GM12878 (cell line): ENCODE measurements around the gene JDP2. TPM values are rescaled to one million over a fixed set of nuclear protein-coding genes. Genes with fewer than 3 reads are reported as not detected.

Source experiments
- ATAC-seq: fragments of 200-7000 bp; cut with Tn5 transposase; 3 replicates; pipeline ENCODE4 v1.9.1; 2020; ENCODE audit warnings: mild to moderate bottlenecking, moderate library complexity
- BruUV-seq: library from RNA; stranded (reverse); fragments of 400-500 nt; replicated peaks from 2 replicates; lab custom pipeline; 2021; lab: Mats Ljungman, UMichigan
- CTCF ChIA-PET: fragments of 300-600 bp; sonication (Branson Sonifier 250); formaldehyde crosslinking; extraction: SDS; loops from one replicate; lab custom pipeline; 2021; ENCODE audit warnings: inconsistent platforms; lab: Yijun Ruan, JAX
- POLR2A ChIA-PET: fragments of 350-600 bp; formaldehyde crosslinking; extraction: SDS; loops from one replicate; lab custom pipeline; 2021; ENCODE audit warnings: inconsistent platforms; lab: Charles Lee
- RAD21 ChIA-PET: fragments of 300-600 bp; sonication (Branson Sonifier 250); formaldehyde crosslinking; loops from one replicate; lab custom pipeline; 2023; ENCODE audit warnings: antibody characterized with exemption; ENCODE audit not compliant: unreplicated experiment; lab: Charles Lee
- SMC1A ChIA-PET: fragments of 300-600 bp; sonication (Branson Sonifier 250); formaldehyde crosslinking; loops from one replicate; lab custom pipeline; 2023; ENCODE audit not compliant: unreplicated experiment, uncharacterized antibody; lab: Charles Lee
- DNase-seq: peaks from one replicate; pipeline ENCODE4 v3.0.0-alpha.2; 2011; ENCODE audit warnings: low read depth, low spot score
- FAIRE-seq: peaks from 3 replicates; lab custom pipeline; 2011; peaks lifted over from hg19 to GRCh38; lab: Jason Lieb, UNC
- H2AFZ ChIP-seq: 2 replicates; pipeline ENCODE4 v1.6.0; 2011; ENCODE audit warnings: low read depth, low read length, control low read depth; ENCODE audit not compliant: control insufficient read depth
- H3K27ac ChIP-seq: 2 replicates; pipeline ENCODE4 v1.5.1; 2011; ENCODE audit warnings: control low read depth; ENCODE audit not compliant: control insufficient read depth, insufficient read depth
- H3K27me3 ChIP-seq, 2 experiments: replicated peaks in 1 of 2; 2 replicates each; pipeline versions ENCODE4 v1.6.0 to v1.6.1; 2011; ENCODE audit warnings: low read length in 1 of 2; ENCODE audit not compliant: control insufficient read depth in 2 of 2, insufficient read depth in 2 of 2
- H3K36me3 ChIP-seq, 2 experiments: 2 replicates each; pipeline ENCODE4 v1.5.1; 2011; ENCODE audit warnings: low read length in 1 of 2; ENCODE audit not compliant: control insufficient read depth in 2 of 2, insufficient read depth in 2 of 2
- H3K4me1 ChIP-seq: 2 replicates; pipeline ENCODE4 v1.6.1; 2011; ENCODE audit warnings: mild to moderate bottlenecking, low read length, moderate library complexity, mixed read lengths; ENCODE audit not compliant: control insufficient read depth, insufficient read depth
- H3K4me2 ChIP-seq: 2 replicates; pipeline ENCODE4 v1.6.0; 2011; ENCODE audit warnings: control low read depth; ENCODE audit not compliant: control insufficient read depth, insufficient read depth
- H3K4me3 ChIP-seq: fragments of 200-600 bp; sonication (generic); 2 replicates; pipeline ENCODE4 v1.5.1; 2016
- H3K79me2 ChIP-seq: 2 replicates; pipeline ENCODE4 v1.6.0; 2011; ENCODE audit warnings: low read length; ENCODE audit not compliant: control insufficient read depth, insufficient read depth
- H3K9ac ChIP-seq: 2 replicates; pipeline ENCODE4 v1.8.0; 2011; ENCODE audit warnings: low read length, control low read depth, mixed read lengths; ENCODE audit not compliant: control insufficient read depth, insufficient read depth
- H3K9me3 ChIP-seq: replicated peaks from 3 replicates; pipeline ENCODE4 v1.5.1; 2011; ENCODE audit warnings: mild to moderate bottlenecking, low read length; ENCODE audit not compliant: control insufficient read depth, insufficient read depth
- H4K20me1 ChIP-seq: 2 replicates; pipeline ENCODE4 v1.6.0; 2011; ENCODE audit not compliant: control insufficient read depth, insufficient read depth
- HDAC6 ChIP-seq: fragments of 200-600 bp; sonication (generic); IDR thresholded peaks from one replicate; pipeline ENCODE4 v1.8.0; 2017; ENCODE audit warnings: antibody characterized with exemption; ENCODE audit not compliant: unreplicated experiment
- MTA3 ChIP-seq: IDR thresholded peaks from 2 replicates; pipeline ENCODE4 v1.6.1; 2012; ENCODE audit warnings: low read length, inconsistent platforms, borderline replicate concordance
- ZZZ3 ChIP-seq: IDR thresholded peaks from 2 replicates; pipeline ENCODE4 v1.6.1; 2011; ENCODE audit warnings: low read depth; ENCODE audit not compliant: control insufficient read depth, insufficient read length
- WGBS: methylation state at CpG from one replicate; pipeline ENCODE4 v1.1.6; 2016; ENCODE audit warnings: low lambda C conversion rate; ENCODE audit not compliant: insufficient replicate concordance, insufficient coverage; ENCODE audit errors: missing lambda C conversion rate; 5-methylcytosine and 5-hydroxymethylcytosine counted together
- in situ Hi-C: fragments of 300-500 bp; cut with MboI; formaldehyde crosslinking; loops from 9 replicates; pipeline ENCODE4 v1.14.3; 2018; ENCODE audit warnings: mixed read lengths
- intact Hi-C: fragments of 100-400 bp; cut with micrococcal nuclease; formaldehyde crosslinking; loops from one replicate; pipeline ENCODE4 v1.14.2; 2022; ENCODE audit not compliant: unreplicated experiment
- polyA plus RNA-seq, 11 experiments: library from polyadenylated mRNA; depleted of rRNA in 4 of 11; unstranded in 6 of 11; stranded (reverse) in 5 of 11; fragments of >200 nt; fragmentation: Nextera tagmentation in 4 of 11; fragmentation: Illumina TruSeq in 1 of 11; extraction: Ambion mirVana in 4 of 11; extraction: Trizol in 1 of 11; gene quantifications; 1 replicate in 1 of 11; 2 replicates in 10 of 11; pipeline versions ENCODE4 v1.2.1 to v1.2.3, GENCODE V29; 2011 to 2016; ENCODE audit warnings: inconsistent platforms in 2 of 11, missing spikeins in 2 of 11, low read depth in 1 of 11
- total RNA-seq, 4 experiments: library from RNA; depleted of rRNA in 3 of 4; stranded (reverse); fragments of >200 nt in 3 of 4; fragmentation: Illumina TruSeq in 1 of 4; extraction: Trizol in 1 of 4; gene quantifications; 2 replicates each; pipeline versions ENCODE4 v1.2.1 to v1.2.3, GENCODE V29; 2013 to 2021
- TF ChIP-seq, protein P1 (sequence below): fragments of 450-650 bp; IDR thresholded peaks from 2 replicates; pipeline ENCODE4 v1.6.1; 2018; ENCODE audit warnings: mild to moderate bottlenecking, low read depth, moderate library complexity; ENCODE audit not compliant: partially characterized antibody

The JDP2 gene
- total and polyA plus RNA-seq, 10 of the 15 experiments (the other 5 are each of a cell fraction or from before 2014, with no cell fraction given): 0.71 to 21.3 (median 11.2) TPM

DNA sequence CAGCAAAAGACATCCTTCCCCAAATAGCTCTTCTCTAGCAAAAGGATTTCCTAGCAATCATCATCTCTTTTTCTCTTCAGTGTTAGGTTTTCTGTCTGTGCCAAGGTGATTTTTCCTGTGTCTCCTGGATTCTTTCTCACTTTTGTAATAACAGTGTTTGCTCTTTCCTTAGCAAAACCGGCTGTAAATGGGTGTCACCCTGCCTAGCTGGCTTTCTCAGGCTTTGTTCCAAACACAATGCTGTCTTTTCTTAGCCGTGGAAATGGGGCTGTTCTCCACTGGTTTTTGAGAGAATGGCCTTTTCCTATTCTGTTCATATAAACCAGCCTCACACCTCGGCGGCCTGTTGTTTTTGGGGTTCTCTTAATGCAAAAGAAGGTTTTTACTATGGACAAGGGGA lies 21.9 kb downstream of the JDP2 start:
- Histone ChIP-seq H3K4me1 (peaks cover 18% of the 10 kb centered on the region), H2AFZ (no peak overlapping the region), H3K4me3 (no peak overlapping the region), H3K27me3 (no peaks in the 10 kb centered on the region), H3K4me2 (no peak overlapping the region), H3K9ac (no peak overlapping the region), H3K27ac (no peak overlapping the region), H3K9me3 (no peaks in the 10 kb centered on the region), H4K20me1 (no peaks in the 10 kb centered on the region), H3K36me3 (peaks cover 0 to 24% of the 10 kb centered on the region in 2 experiments; a peak in 3 of 4 replicates), H3K79me2 (no peaks in the 10 kb centered on the region)
- in situ Hi-C loops (loop anchor here (10.0 kb wide), 1 partner anchor 145 kb away; no protein-coding TSS in a partner anchor), intact Hi-C loops (loop anchor here (10.0 kb wide), 1 partner anchor 315 kb away; no protein-coding TSS in a partner anchor)
- POLR2A ChIA-PET: interaction anchor here (1.2 to 1.3 kb wide), 2 partner anchors 17 to 37 kb away, joined by 4 read pairs; no protein-coding TSS in a partner anchor
- BruUV-seq: no TSS peak
- WGBS: 96% methylated on average over 4 of the region's 4 CpGs
- no peak for DNase-seq
- SMC1A ChIA-PET: interaction anchor here (1.3 to 2.0 kb wide), 6 partner anchors 10 to 144 kb away, joined by 4 to 6 read pairs (median 6); no protein-coding TSS in a partner anchor
- TF ChIP-seq HDAC6: no peak
- no peak for TF ChIP-seq ZZZ3
- TF ChIP-seq, protein P1, sequence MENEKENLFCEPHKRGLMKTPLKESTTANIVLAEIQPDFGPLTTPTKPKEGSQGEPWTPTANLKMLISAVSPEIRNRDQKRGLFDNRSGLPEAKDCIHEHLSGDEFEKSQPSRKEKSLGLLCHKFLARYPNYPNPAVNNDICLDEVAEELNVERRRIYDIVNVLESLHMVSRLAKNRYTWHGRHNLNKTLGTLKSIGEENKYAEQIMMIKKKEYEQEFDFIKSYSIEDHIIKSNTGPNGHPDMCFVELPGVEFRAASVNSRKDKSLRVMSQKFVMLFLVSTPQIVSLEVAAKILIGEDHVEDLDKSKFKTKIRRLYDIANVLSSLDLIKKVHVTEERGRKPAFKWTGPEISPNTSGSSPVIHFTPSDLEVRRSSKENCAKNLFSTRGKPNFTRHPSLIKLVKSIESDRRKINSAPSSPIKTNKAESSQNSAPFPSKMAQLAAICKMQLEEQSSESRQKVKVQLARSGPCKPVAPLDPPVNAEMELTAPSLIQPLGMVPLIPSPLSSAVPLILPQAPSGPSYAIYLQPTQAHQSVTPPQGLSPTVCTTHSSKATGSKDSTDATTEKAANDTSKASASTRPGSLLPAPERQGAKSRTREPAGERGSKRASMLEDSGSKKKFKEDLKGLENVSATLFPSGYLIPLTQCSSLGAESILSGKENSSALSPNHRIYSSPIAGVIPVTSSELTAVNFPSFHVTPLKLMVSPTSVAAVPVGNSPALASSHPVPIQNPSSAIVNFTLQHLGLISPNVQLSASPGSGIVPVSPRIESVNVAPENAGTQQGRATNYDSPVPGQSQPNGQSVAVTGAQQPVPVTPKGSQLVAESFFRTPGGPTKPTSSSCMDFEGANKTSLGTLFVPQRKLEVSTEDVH: no peak
- TF ChIP-seq MTA3: no peak
- no peak for FAIRE-seq
- CTCF ChIA-PET: interaction anchor here (0.6 to 3.4 kb wide), 6 partner anchors 9 to 144 kb away, joined by 3 to 15 read pairs (median 5); no protein-coding TSS in a partner anchor
- RAD21 ChIA-PET: no interaction called here
- ATAC-seq: no peak
